Trophoblast cell (in vitro differentiated cells and primary cell): ENCODE data around the gene ZFYVE1.

Experiments used
- DNase-seq, 2 donors: peaks; one replicate each; pipeline ENCODE4 v3.0.0-alpha.2; 2016
- H2AFZ ChIP-seq: 2 replicates; pipeline ENCODE4 v1.6.1; 2013; ENCODE audit warnings: low read length, moderate library complexity, mild to moderate bottlenecking; ENCODE audit not compliant: insufficient read depth, poor library complexity
- H2AK5ac ChIP-seq: 2 replicates; pipeline ENCODE4 v1.6.1; 2013; ENCODE audit warnings: mild to moderate bottlenecking, low read length
- H2BK120ac ChIP-seq: 2 replicates; pipeline ENCODE4 v1.6.1; 2013; ENCODE audit warnings: low read length, mild to moderate bottlenecking, moderate library complexity; ENCODE audit not compliant: insufficient read depth, poor library complexity
- H2BK12ac ChIP-seq: 2 replicates; pipeline ENCODE4 v1.6.1; 2013; ENCODE audit warnings: mild to moderate bottlenecking, low read length, moderate library complexity
- H2BK5ac ChIP-seq: 2 replicates; pipeline ENCODE4 v1.6.1; 2013; ENCODE audit warnings: low read length, low read depth, moderate library complexity, mild to moderate bottlenecking; ENCODE audit not compliant: poor library complexity
- H3K14ac ChIP-seq: 2 replicates; pipeline ENCODE4 v1.6.1; 2013; ENCODE audit warnings: mild to moderate bottlenecking, low read length
- H3K18ac ChIP-seq: 2 replicates; pipeline ENCODE4 v1.6.1; 2013; ENCODE audit warnings: mild to moderate bottlenecking, low read length
- H3K23ac ChIP-seq: 2 replicates; pipeline ENCODE4 v1.6.1; 2013; ENCODE audit warnings: low read length
- H3K27ac ChIP-seq: 2 replicates; pipeline ENCODE4 v1.5.1; 2013; ENCODE audit warnings: low read depth, mild to moderate bottlenecking, inconsistent platforms, low read length, moderate library complexity
- H3K27me3 ChIP-seq: 2 replicates; pipeline ENCODE4 v1.6.1; 2013; ENCODE audit warnings: inconsistent platforms, mild to moderate bottlenecking, low read length, moderate library complexity; ENCODE audit not compliant: insufficient read depth
- H3K36me3 ChIP-seq, 2 experiments: 1 replicate in 1 of 2; 2 replicates in 1 of 2; pipeline ENCODE4 v1.6.1; 2013; ENCODE audit warnings: low read length in 2 of 2, mild to moderate bottlenecking in 2 of 2, moderate library complexity in 1 of 2; ENCODE audit not compliant: insufficient read depth in 2 of 2, control insufficient read depth in 1 of 2
- H3K4ac ChIP-seq: 2 replicates; pipeline ENCODE4 v1.6.1; 2013; ENCODE audit warnings: low read depth, mild to moderate bottlenecking, low read length, moderate library complexity
- H3K4me1 ChIP-seq, 2 experiments: 1 replicate in 1 of 2; 2 replicates in 1 of 2; pipeline ENCODE4 v1.6.1; 2013; ENCODE audit warnings: low read length in 2 of 2, mild to moderate bottlenecking in 2 of 2, moderate library complexity in 1 of 2; ENCODE audit not compliant: insufficient read depth in 2 of 2, control insufficient read depth in 1 of 2
- H3K4me2 ChIP-seq: 2 replicates; pipeline ENCODE4 v1.6.1; 2013; ENCODE audit warnings: inconsistent platforms, mild to moderate bottlenecking, low read length, moderate library complexity
- H3K4me3 ChIP-seq: 2 replicates; pipeline ENCODE4 v1.5.1; 2013; ENCODE audit warnings: mild to moderate bottlenecking, low read depth, low read length, inconsistent platforms
- H3K79me1 ChIP-seq: one replicate; pipeline ENCODE4 v1.6.1; 2013; ENCODE audit warnings: low read length
- H3K79me2 ChIP-seq: 2 replicates; pipeline ENCODE4 v1.6.1; 2013; ENCODE audit warnings: low read length, mild to moderate bottlenecking; ENCODE audit not compliant: control insufficient read depth, insufficient read depth, poor library complexity
- H3K9ac ChIP-seq: 2 replicates; pipeline ENCODE4 v1.6.1; 2013; ENCODE audit warnings: mild to moderate bottlenecking, low read length
- H3K9me3 ChIP-seq: 2 replicates; pipeline ENCODE4 v1.6.1; 2013; ENCODE audit warnings: low read depth, mild to moderate bottlenecking, control low read depth, inconsistent platforms, low read length; ENCODE audit not compliant: insufficient read depth
- H4K12ac ChIP-seq: 2 replicates; pipeline ENCODE4 v1.6.1; 2013; ENCODE audit warnings: low read depth, mild to moderate bottlenecking, low read length, moderate library complexity
- H4K8ac ChIP-seq: 2 replicates; pipeline ENCODE4 v1.6.1; 2013; ENCODE audit warnings: low read depth, mild to moderate bottlenecking, low read length, moderate library complexity
- H4K91ac ChIP-seq: one replicate; pipeline ENCODE4 v1.6.1; 2013; ENCODE audit warnings: low read depth, mild to moderate bottlenecking, low read length, moderate library complexity
- WGBS: extraction: QIAGEN DNeasy Blood & Tissue Kit; methylation state at CpG from one replicate; pipeline ENCODE4 v1.1.7; 2013; ENCODE audit warnings: missing lambda C conversion rate; ENCODE audit not compliant: insufficient read length, insufficient coverage; ENCODE audit errors: extremely low coverage; 5-methylcytosine and 5-hydroxymethylcytosine counted together

ZFYVE1 gene

DNA sequence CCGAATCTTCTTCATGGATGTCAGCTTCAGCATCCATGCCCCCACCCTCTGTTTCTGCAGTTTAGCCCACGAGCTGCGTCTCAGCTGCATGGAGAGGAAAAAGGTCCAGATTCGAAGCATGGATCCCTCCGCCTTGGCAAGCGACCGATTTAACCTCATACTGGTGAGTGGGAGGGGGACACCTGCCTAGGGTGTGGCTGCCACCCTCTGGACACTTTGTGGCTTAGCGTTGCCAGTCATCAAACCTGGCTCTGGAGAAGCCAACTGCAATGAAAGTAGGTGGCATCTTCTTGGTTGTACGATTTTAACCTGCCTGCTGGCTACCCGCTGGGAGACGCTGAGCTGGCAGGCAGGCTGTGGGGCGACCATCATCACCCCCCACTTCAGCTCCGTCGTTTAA is 84.0 kb downstream of the ZFYVE1 start:
- H3K79me1 ChIP-seq: no peaks in the 10 kb centered on the region

DNA sequence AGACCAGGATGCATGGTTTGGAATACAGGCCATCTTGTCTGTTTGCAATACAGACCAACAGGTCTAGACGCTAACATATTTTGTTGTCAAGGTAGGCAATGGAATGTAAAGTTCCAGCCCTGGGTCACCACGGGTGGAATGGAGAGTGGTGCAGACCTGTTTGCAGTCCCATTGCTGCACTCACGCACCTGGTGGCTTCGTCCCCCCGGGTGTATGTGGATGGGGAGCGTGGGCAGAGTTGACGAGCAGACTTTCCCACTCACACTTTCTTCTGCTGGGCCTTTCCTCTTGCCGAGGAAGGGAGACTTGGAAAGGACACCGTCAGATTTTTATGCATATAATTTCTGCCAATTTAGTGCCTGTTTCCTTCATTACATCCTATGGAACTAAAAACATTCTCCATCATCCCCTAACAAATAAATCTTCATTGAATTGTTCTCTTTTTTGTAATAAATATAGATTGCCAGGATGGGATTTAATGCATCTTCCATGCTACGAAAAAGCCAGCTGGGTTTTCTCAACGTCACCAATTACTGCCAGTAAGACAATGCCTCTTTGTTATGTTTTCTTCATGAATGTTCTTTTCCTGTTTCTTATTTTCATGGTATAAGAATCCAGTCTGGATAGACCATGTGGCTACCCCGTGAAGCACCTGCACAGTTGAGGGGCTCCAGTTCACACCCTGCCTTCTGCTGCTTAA is 85.5 kb downstream of the ZFYVE1 start:
- no peak overlapping the region for H3K27ac ChIP-seq
- no peak overlapping the region for H3K23ac ChIP-seq
- H2BK5ac ChIP-seq: no peak overlapping the region
- H3K4me2 ChIP-seq: no peak overlapping the region
- H4K8ac ChIP-seq: no peak overlapping the region
- H3K18ac ChIP-seq: no peak overlapping the region
- H2BK120ac ChIP-seq: no peak overlapping the region
- H3K79me2 ChIP-seq: no peaks in the 10 kb centered on the region
- no peak overlapping the region for H4K12ac ChIP-seq
- DNase-seq: no peak
- no peak overlapping the region for H2AFZ ChIP-seq
- no peak overlapping the region for H3K4ac ChIP-seq
- WGBS: no CpG with 5 or more reads among the region's 12 CpGs
- no peaks in the 10 kb centered on the region for H3K79me1 ChIP-seq
- H3K4me3 ChIP-seq: no peak overlapping the region
- H2BK12ac ChIP-seq: no peak overlapping the region
- no peaks in the 10 kb centered on the region for H3K4me1 ChIP-seq
- no peaks in the 10 kb centered on the region for H3K27me3 ChIP-seq
- H3K14ac ChIP-seq: no peak overlapping the region
- H2AK5ac ChIP-seq: no peak overlapping the region
- peaks cover 41 to 47% of the 10 kb centered on the region in 2 experiments for H3K36me3 ChIP-seq
- H3K9me3 ChIP-seq: peaks cover 3% of the 10 kb centered on the region
- H4K91ac ChIP-seq: no peak overlapping the region
- H3K9ac ChIP-seq: no peak overlapping the region

More for the DNA sequence above, 84.0 kb downstream of the ZFYVE1 start:
- Histone ChIP-seq H4K91ac (no peak overlapping the region), H3K18ac (no peak overlapping the region), H3K9ac (no peak overlapping the region), H2BK5ac (no peak overlapping the region), H3K4me1 (no peaks in the 10 kb centered on the region), H3K79me2 (no peaks in the 10 kb centered on the region), H3K27me3 (no peaks in the 10 kb centered on the region), H3K9me3 (peaks cover 2% of the 10 kb centered on the region), H2AFZ (no peak overlapping the region), H3K4ac (no peak overlapping the region), H3K23ac (no peak overlapping the region), H3K27ac (no peak overlapping the region), H2BK12ac (no peak overlapping the region), H3K4me2 (no peak overlapping the region), H3K14ac (no peak overlapping the region), H2BK120ac (no peak overlapping the region), H2AK5ac (no peak overlapping the region), H3K36me3 (peaks cover 47 to 58% of the 10 kb centered on the region in 2 experiments), H3K4me3 (no peak overlapping the region), H4K8ac (no peak overlapping the region), H4K12ac (no peak overlapping the region)
- WGBS: no CpG with 5 or more reads among the region's 14 CpGs
- DNase-seq: no peak

DNA sequence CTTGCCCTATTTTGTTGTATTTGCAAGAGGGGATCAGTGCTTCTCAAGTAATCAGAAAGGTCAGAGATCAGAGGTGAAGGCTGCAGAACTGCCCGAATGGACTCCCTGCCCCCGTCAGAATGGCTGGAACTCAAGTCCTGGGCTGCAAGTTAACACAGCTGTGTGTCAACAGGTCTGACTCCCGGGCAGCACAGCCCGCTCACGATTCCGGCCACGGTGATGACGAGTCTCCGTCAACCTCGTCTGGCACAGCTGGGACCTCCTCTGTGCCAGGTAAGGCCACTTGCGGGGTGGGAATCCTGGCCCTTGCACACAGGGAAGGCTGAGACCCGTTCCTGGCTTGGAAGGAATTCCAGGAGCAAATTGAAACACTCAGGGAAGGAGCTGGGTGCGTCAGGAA is 87.3 kb downstream of the ZFYVE1 start:
- H3K9ac ChIP-seq: no peak overlapping the region
- H2BK5ac ChIP-seq: no peak overlapping the region
- H3K4me3 ChIP-seq: no peak overlapping the region
- no peaks in the 10 kb centered on the region for H3K79me1 ChIP-seq
- H3K4me2 ChIP-seq: no peak overlapping the region
- H3K4me1 ChIP-seq: no peaks in the 10 kb centered on the region
- peaks cover 36 to 39% of the 10 kb centered on the region in 2 experiments for H3K36me3 ChIP-seq
- no peak overlapping the region for H4K8ac ChIP-seq
- no peak overlapping the region for H3K18ac ChIP-seq
- no CpG with 5 or more reads among the region's 13 CpGs for WGBS
- H3K4ac ChIP-seq: no peak overlapping the region
- H2BK12ac ChIP-seq: no peak overlapping the region
- no peak overlapping the region for H2AFZ ChIP-seq
- no peaks in the 10 kb centered on the region for H3K27me3 ChIP-seq
- H3K79me2 ChIP-seq: no peaks in the 10 kb centered on the region
- no peak overlapping the region for H3K14ac ChIP-seq
- no peak overlapping the region for H4K12ac ChIP-seq
- no peak overlapping the region for H3K23ac ChIP-seq
- H2AK5ac ChIP-seq: no peak overlapping the region
- H3K27ac ChIP-seq: no peak overlapping the region
- DNase-seq: no peak
- H3K9me3 ChIP-seq: peaks cover 3% of the 10 kb centered on the region
- H2BK120ac ChIP-seq: no peak overlapping the region
- H4K91ac ChIP-seq: no peak overlapping the region

DNA sequence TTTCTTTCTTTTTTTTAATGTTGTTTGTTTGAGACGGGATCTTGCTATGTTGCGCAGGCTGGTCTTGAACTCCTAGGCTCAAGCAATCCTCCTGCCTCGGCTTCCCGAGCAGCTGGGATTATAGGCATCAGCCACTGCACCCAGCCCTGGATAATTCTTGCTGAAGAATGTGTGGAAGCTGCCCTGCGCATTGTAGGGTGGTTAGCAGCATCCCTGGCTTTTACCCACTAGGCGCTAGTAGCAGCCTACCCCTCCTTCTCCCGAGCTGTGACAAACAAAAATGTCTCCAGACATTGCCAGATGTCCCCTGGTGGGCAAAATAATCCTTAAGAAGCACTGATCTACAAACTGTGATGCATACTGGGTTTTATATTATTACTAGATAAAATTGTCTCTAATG is 94.0 kb downstream of the ZFYVE1 start:
- no peak overlapping the region for H3K23ac ChIP-seq
- peaks cover 0 to 2% of the 10 kb centered on the region in 2 experiments for H3K4me1 ChIP-seq
- H3K79me2 ChIP-seq: no peaks in the 10 kb centered on the region
- H2BK5ac ChIP-seq: no peak overlapping the region
- no peak overlapping the region for H4K12ac ChIP-seq
- H3K9me3 ChIP-seq: peaks cover under 1% of the 10 kb centered on the region
- H3K36me3 ChIP-seq: peaks cover under 1 to 5% of the 10 kb centered on the region in 2 experiments
- H3K27me3 ChIP-seq: no peaks in the 10 kb centered on the region
- H4K8ac ChIP-seq: no peak overlapping the region
- H2BK12ac ChIP-seq: no peak overlapping the region
- H3K4ac ChIP-seq: no peak overlapping the region
- no peak overlapping the region for H4K91ac ChIP-seq
- H2BK120ac ChIP-seq: no peak overlapping the region
- H2AK5ac ChIP-seq: no peak overlapping the region
- no peak for DNase-seq
- no peak overlapping the region for H3K18ac ChIP-seq
- H3K27ac ChIP-seq: no peak overlapping the region
- no peak overlapping the region for H3K4me3 ChIP-seq
- H3K4me2 ChIP-seq: no peak overlapping the region
- no CpG with 5 or more reads among the region's 7 CpGs for WGBS
- H3K9ac ChIP-seq: no peak overlapping the region
- no peaks in the 10 kb centered on the region for H3K79me1 ChIP-seq
- H2AFZ ChIP-seq: no peak overlapping the region
- no peak overlapping the region for H3K14ac ChIP-seq
